ENCODE measurements around the gene GSK3B. TPM values are rescaled to one million over a fixed set of nuclear protein-coding genes. Genes with fewer than 3 reads are reported as not detected.

The GSK3B gene
- total and polyA plus RNA-seq, 3 donors from 2014 or later = 64.9 to 73.1 (median 65.1) TPM

DNA sequence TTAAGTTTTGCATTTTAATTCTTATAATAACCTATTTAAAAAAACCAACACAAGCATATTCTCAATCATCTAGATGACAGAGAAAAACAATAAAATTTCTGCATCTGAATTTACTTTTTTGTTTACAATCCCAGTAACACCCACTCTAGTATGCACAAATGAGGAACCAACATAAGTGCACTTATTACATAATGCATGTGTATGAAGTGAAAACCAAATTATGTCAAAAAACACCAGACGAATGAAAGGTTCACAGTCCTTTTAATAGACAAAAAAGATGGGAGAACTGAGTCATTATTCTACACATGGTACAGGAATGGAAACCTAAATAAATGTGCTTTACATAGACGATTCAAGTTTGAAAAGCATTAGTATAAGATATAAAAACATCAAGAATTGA is 220.6 kb downstream of the GSK3B start:
- intact Hi-C loops (cut with DNase I; ENCODE audit: low total_unique reads) = no loop called here
- 84 to 94% methylated on average over 2 of the region's 2 CpGs for WGBS, 2 donors

DNA sequence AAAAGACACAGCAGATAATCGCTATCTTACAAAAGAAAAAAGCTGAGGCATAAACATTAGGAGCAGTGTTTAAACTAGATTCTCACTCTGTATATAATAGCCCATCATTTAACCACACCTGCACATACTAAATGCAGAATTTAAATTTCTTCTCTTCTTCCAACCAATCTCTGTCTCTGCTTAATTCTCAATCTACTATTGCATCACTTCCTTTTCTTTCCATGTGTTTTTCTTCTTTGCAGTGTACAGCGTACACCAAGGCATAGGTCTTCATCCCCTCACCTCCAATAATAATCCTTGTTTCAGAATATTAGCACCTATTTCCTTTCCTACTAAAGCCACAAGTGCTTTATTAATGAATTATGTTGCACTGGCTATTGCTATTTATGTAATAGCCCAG is 221.5 kb downstream of the GSK3B start:
- no peaks in the 10 kb centered on the region for H3K9me3 ChIP-seq
- H3K27me3 ChIP-seq = no peaks in the 10 kb centered on the region
- no peak for DNase-seq
- 95 to 97% methylated on average over 2 of the region's 2 CpGs for WGBS, 2 donors
- no peak overlapping the region for H3K27ac ChIP-seq
- no peak overlapping the region for H3K4me3 ChIP-seq
- no peaks in the 10 kb centered on the region for H3K36me3 ChIP-seq (ENCODE audit: low read depth, missing control alignments)
- no peaks in the 10 kb centered on the region for H3K4me1 ChIP-seq
- TF ChIP-seq, protein P1, sequence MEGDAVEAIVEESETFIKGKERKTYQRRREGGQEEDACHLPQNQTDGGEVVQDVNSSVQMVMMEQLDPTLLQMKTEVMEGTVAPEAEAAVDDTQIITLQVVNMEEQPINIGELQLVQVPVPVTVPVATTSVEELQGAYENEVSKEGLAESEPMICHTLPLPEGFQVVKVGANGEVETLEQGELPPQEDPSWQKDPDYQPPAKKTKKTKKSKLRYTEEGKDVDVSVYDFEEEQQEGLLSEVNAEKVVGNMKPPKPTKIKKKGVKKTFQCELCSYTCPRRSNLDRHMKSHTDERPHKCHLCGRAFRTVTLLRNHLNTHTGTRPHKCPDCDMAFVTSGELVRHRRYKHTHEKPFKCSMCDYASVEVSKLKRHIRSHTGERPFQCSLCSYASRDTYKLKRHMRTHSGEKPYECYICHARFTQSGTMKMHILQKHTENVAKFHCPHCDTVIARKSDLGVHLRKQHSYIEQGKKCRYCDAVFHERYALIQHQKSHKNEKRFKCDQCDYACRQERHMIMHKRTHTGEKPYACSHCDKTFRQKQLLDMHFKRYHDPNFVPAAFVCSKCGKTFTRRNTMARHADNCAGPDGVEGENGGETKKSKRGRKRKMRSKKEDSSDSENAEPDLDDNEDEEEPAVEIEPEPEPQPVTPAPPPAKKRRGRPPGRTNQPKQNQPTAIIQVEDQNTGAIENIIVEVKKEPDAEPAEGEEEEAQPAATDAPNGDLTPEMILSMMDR (IDR thresholded peaks at IDR 0.05) = no peak
- TF ChIP-seq POLR2A (IDR thresholded peaks at IDR 0.05) = no peak
- intact Hi-C loops (cut with DNase I; ENCODE audit: low total_unique reads) = no loop called here

More for the DNA sequence above, 220.6 kb downstream of the GSK3B start:
- no peaks in the 10 kb centered on the region for H3K27me3 ChIP-seq
- no peak for DNase-seq
- H3K4me1 ChIP-seq = no peaks in the 10 kb centered on the region
- no peaks in the 10 kb centered on the region for H3K9me3 ChIP-seq
- H3K4me3 ChIP-seq = no peak overlapping the region
- TF ChIP-seq, protein P1 (IDR thresholded peaks at IDR 0.05) = no peak
- TF ChIP-seq POLR2A (IDR thresholded peaks at IDR 0.05) = no peak
- H3K36me3 ChIP-seq (ENCODE audit: low read depth, missing control alignments) = no peaks in the 10 kb centered on the region
- no peak overlapping the region for H3K27ac ChIP-seq

DNA sequence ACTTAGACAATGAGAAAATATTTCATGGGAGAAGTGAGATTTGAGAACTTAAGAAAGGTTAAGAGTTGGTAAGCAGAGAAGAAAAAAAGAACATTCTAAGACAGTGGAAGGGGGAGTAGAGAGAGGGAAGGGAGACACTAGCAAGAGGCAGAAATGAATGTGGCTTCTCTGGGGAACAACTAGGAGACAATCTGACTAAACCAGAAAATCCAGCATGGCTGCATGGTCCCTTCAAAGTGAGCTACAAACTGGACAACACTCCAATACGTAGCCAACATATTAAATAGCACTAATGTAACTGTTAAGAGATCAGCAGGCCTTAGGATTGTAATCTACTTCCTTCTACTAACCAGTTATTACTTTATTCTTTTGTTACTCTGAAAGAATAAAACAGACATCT is 222.7 kb downstream of the GSK3B start:
- Histone ChIP-seq H3K9me3 (no peaks in the 10 kb centered on the region), H3K27ac (no peak overlapping the region), H3K36me3 (ENCODE audit: low read depth, missing control alignments) (no peaks in the 10 kb centered on the region), H3K4me1 (no peaks in the 10 kb centered on the region), H3K27me3 (no peaks in the 10 kb centered on the region), H3K4me3 (no peak overlapping the region)
- intact Hi-C loops (cut with DNase I; ENCODE audit: low total_unique reads) = no loop called here
- DNase-seq = no peak
- no peak for TF ChIP-seq POLR2A (IDR thresholded peaks at IDR 0.05)
- TF ChIP-seq, protein P1 (IDR thresholded peaks at IDR 0.05) = no peak
- WGBS, 2 donors = 83 to 100% methylated on average over 1 of the region's 1 CpG

DNA sequence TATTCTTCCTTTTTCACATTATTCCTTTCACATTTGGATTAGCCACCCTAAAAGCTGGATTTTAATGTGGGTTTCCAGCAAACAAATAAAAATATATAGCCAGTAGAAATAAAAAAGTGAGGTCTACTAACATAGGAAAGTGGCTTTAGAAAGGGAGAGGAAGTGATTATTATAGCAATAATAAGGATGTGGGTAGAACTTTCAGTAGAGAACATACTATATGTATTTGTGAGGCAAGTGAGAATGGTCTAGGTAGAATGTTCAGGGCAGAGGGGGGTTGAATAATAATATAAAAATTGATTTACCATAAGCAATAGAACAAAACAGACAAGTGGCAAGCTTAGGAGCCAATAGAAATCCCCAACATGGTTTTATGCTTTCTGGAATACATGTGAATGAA is 223.7 kb downstream of the GSK3B start:
- no peaks in the 10 kb centered on the region for H3K9me3 ChIP-seq
- H3K27ac ChIP-seq = no peak overlapping the region
- intact Hi-C loops (cut with DNase I; ENCODE audit: low total_unique reads) = no loop called here
- TF ChIP-seq POLR2A (IDR thresholded peaks at IDR 0.05) = no peak
- TF ChIP-seq, protein P1 (IDR thresholded peaks at IDR 0.05) = no peak
- no peak for DNase-seq
- H3K4me1 ChIP-seq = no peaks in the 10 kb centered on the region
- H3K4me3 ChIP-seq = no peak overlapping the region
- H3K36me3 ChIP-seq (ENCODE audit: low read depth, missing control alignments) = no peaks in the 10 kb centered on the region
- H3K27me3 ChIP-seq = no peaks in the 10 kb centered on the region

DNA sequence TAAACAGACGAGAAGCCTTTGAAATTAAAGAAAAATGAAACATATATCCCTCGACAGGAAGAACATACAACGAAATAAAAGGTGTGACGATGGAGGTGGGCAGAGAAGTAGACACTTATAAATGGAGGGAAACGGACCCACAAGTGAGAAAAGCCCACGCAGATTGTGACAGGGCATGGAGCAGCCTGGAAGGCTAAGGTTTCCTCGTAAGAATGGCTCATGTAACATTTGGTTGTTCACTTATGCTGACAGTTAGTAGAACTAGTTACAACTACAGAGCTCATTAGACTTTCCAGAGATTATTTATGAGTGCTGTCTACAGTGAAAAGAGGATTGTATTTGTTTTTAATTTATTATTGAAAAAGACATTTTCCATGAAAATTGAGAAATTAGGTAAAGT is 229.8 kb downstream of the GSK3B start:
- TF ChIP-seq, protein P1 (IDR thresholded peaks at IDR 0.05) = no peak
- TF ChIP-seq POLR2A (IDR thresholded peaks at IDR 0.05) = no peak
- intact Hi-C loops (cut with DNase I; ENCODE audit: low total_unique reads) = no loop called here
- no peak overlapping the region for H3K4me3 ChIP-seq
- WGBS, 2 donors = 83 to 85% methylated on average over 7 of the region's 7 CpGs
- H3K27me3 ChIP-seq = no peaks in the 10 kb centered on the region
- H3K27ac ChIP-seq = no peak overlapping the region
- no peaks in the 10 kb centered on the region for H3K9me3 ChIP-seq
- no peak for DNase-seq
- H3K4me1 ChIP-seq = no peaks in the 10 kb centered on the region
- H3K36me3 ChIP-seq (ENCODE audit: low read depth, missing control alignments) = no peaks in the 10 kb centered on the region
